HG03457 (cell line): Measurements from ENCODE around the gene FBXW12.
"Not testable (repeated sequence)": the region's sequence is repeated elsewhere in the genome, so short reads cannot be mapped to it uniquely, and the experiment has no call there.

Source experiments
- ATAC-seq: cut with Tn5 transposase; IDR thresholded peaks from one replicate; pipeline ENCODE4 v1.9.1; 2021; ENCODE audit warnings: moderate number of reproducible peaks; ENCODE audit not compliant: unreplicated experiment

Gene FBXW12

GRCh38 chr3:48372862-48373435 lies 930 bp downstream of the FBXW12 start:
- no peak for ATAC-seq

GRCh38 chr3:48387634-48388033 lies 15.6 kb downstream of the FBXW12 start:
- ATAC-seq = no peak

GRCh38 chr3:48388966-48389365 lies 16.9 kb downstream of the FBXW12 start:
- no peak for ATAC-seq

- no peak for ATAC-seq
These were observed 22.4 kb downstream of the FBXW12 start for GRCh38 chr3:48394391-48394790.

GRCh38 chr3:48395714-48396113 lies 23.7 kb downstream of the FBXW12 start:
- ATAC-seq = no peak

- ATAC-seq = no peak
These were observed 26.0 kb downstream of the FBXW12 start for GRCh38 chr3:48397767-48398681.

- ATAC-seq = no peak
These were observed 26.8 kb downstream of the FBXW12 start for GRCh38 chr3:48398701-48399386.

- ATAC-seq = no peak
These were observed 27.6 kb downstream of the FBXW12 start for GRCh38 chr3:48399387-48400172.

- no peak for ATAC-seq
These were observed 28.9 kb downstream of the FBXW12 start for GRCh38 chr3:48400824-48401433.

- ATAC-seq = not testable (repeated sequence)
These were observed 29.4 kb downstream of the FBXW12 start for GRCh38 chr3:48401434-48401901.

- no peak for ATAC-seq
These were observed 30.3 kb downstream of the FBXW12 start for GRCh38 chr3:48402281-48402732.

- ATAC-seq = no peak
These were observed 30.9 kb downstream of the FBXW12 start for GRCh38 chr3:48402907-48403306.

- ATAC-seq = no peak
These were observed 31.8 kb downstream of the FBXW12 start for GRCh38 chr3:48403533-48404439.

GRCh38 chr3:48404440-48405342 lies 32.7 kb downstream of the FBXW12 start:
- no peak for ATAC-seq

GRCh38 chr3:48405343-48405881 lies 33.4 kb downstream of the FBXW12 start:
- no peak for ATAC-seq

- no peak for ATAC-seq
These were observed 34.0 kb downstream of the FBXW12 start for GRCh38 chr3:48405971-48406370.

- no peak for ATAC-seq
These were observed 34.7 kb downstream of the FBXW12 start for GRCh38 chr3:48406443-48407431.
